ENCODE results near the gene RAB11FIP4. TPM values are rescaled to one million over a fixed set of nuclear protein-coding genes. Genes with fewer than 3 reads are reported as not detected.

Gene RAB11FIP4
- total and polyA plus RNA-seq, 2 donors (not counting 1 experiment from before 2014, with no cell fraction given), result 17.0 to 70.5 TPM

DNA sequence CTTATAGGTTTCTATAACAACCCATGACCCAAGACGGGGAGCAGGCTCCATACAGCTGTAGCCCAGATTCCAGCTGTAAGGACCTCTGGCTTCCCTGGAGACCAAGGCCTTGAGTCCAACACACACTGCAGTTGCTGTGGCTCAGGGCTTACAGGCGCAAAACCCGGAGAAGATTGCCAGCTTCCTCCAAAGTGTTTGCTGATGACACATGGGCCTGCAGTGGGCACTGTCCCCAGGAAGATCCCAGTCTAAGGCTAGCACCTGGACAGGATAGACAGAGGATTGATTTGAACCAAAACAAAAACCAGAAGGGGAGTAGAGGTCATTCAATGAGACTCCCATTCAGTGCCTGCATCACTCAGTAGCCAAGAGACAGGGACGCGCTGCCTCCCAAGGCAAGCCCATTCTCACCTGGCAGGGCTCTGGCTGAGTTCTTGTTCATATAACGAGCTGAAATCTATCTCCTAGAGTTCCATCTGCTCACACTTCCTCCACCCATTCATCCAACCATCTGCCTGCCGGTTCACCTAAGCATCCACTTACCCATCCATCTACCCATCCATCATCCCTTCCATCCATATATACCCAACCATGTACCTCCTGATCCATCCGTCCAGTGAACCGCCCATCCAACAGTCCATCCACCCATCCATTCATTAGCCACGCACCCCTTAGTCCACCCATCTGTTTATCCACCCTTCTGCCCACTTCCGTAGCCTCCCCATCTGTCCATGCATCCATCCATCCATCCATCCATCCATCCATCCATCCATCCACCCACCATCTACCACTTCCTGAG lies 10.2 kb downstream of the RAB11FIP4 start:
- no peaks in the 10 kb centered on the region for H3K79me2 ChIP-seq (ENCODE audit: control insufficient read depth, insufficient read depth, low read length)
- intact Hi-C loops (cut with micrococcal nuclease), result no loop called here
- no peaks in the 10 kb centered on the region for H3K27me3 ChIP-seq (replicated peaks in 1 of 4; ENCODE audit: control extremely low read depth in 1 of 4, control insufficient read depth in 3 of 4, insufficient read depth in 4 of 4, low read length in 3 of 4)
- DNase-seq (no peak), ATAC-seq (ENCODE audit: low read depth) (no peak)
- H2AFZ ChIP-seq (ENCODE audit: insufficient read depth, low read depth, low read length, poor library complexity, severe bottlenecking), result no peak overlapping the region
- H3K36me3 ChIP-seq (replicated peaks in 1 of 2; ENCODE audit: control extremely low read depth in 1 of 2, control insufficient read depth in 1 of 2, extremely low read depth in 1 of 2, insufficient read depth in 2 of 2, low read length in 1 of 2), result no peaks in the 10 kb centered on the region
- H3K9me3 Mint-ChIP-seq (ENCODE audit: insufficient read depth), result no peaks in the 10 kb centered on the region
- POLR2A ChIA-PET, result no interaction called here
- H3K4me3 ChIP-seq (ENCODE audit: control extremely low read depth in 1 of 5, extremely low read depth in 1 of 5, insufficient read depth in 1 of 5, low read depth in 2 of 5, low read length in 4 of 5), result no peak overlapping the region
- CTCF ChIA-PET, result interaction anchor here (2.7 kb wide), 1 partner anchor 12 kb away, joined by 7 read pairs; no protein-coding TSS in a partner anchor
- no peaks in the 10 kb centered on the region for H4K20me1 ChIP-seq (ENCODE audit: control insufficient read depth, insufficient read depth, low read length, poor library complexity, severe bottlenecking)
- no peaks in the 10 kb centered on the region for H3K4me1 Mint-ChIP-seq
- H3K27ac Mint-ChIP-seq, result no peak overlapping the region
- 94% methylated on average over 11 of the region's 11 CpGs for WGBS (ENCODE audit: insufficient coverage)
- no peak overlapping the region for H3K4me2 ChIP-seq (replicated peaks; ENCODE audit: low read depth, low read length, poor library complexity, severe bottlenecking)
- H3K4me1 ChIP-seq (ENCODE audit: control insufficient read depth in 2 of 2, insufficient read depth in 2 of 2, low read length in 2 of 2), result no peaks in the 10 kb centered on the region
- H3K9me3 ChIP-seq (ENCODE audit: control extremely low read depth in 1 of 3, control insufficient read depth in 2 of 3, insufficient read depth in 1 of 3, low read length in 2 of 3), result no peaks in the 10 kb centered on the region
- H3K4me3 Mint-ChIP-seq, result no peak overlapping the region
- H3K27me3 Mint-ChIP-seq, result peaks cover 21% of the 10 kb centered on the region
- no peak overlapping the region for H3K9ac ChIP-seq (ENCODE audit: low read length)
- TF ChIP-seq CTCF (IDR thresholded peaks at IDR 0.05) (no peak), EZH2 (IDR thresholded peaks at IDR 0.05; ENCODE audit: borderline replicate concordance, insufficient read depth, low read depth, low read length, poor library complexity, severe bottlenecking) (no peak)
- no peak overlapping the region for H3K27ac ChIP-seq (ENCODE audit: low read length in 2 of 2)
